Esophagus squamous epithelium (tissue), 4 donors: ENCODE results near the gene FAM174C.

Experiments
- POLR2A ChIP-seq, 4 donors: fragments of 450-650 bp; IDR thresholded peaks; one replicate each; pipeline ENCODE4 v1.6.1; 2017; ENCODE audit warnings: antibody characterized with exemption in 4 of 4, mild to moderate bottlenecking in 4 of 4, moderate library complexity in 3 of 4
- TF ChIP-seq, protein P1 (sequence below), 6 experiments: fragments of 450-650 bp in 4 of 6; fragments of 200-600 bp in 2 of 6; sonication (generic) in 2 of 6; IDR thresholded peaks; one replicate each; pipeline ENCODE4 v1.5.1; 2016 to 2019; ENCODE audit warnings: antibody characterized with exemption in 6 of 6, mild to moderate bottlenecking in 4 of 6, moderate library complexity in 4 of 6

DNA sequence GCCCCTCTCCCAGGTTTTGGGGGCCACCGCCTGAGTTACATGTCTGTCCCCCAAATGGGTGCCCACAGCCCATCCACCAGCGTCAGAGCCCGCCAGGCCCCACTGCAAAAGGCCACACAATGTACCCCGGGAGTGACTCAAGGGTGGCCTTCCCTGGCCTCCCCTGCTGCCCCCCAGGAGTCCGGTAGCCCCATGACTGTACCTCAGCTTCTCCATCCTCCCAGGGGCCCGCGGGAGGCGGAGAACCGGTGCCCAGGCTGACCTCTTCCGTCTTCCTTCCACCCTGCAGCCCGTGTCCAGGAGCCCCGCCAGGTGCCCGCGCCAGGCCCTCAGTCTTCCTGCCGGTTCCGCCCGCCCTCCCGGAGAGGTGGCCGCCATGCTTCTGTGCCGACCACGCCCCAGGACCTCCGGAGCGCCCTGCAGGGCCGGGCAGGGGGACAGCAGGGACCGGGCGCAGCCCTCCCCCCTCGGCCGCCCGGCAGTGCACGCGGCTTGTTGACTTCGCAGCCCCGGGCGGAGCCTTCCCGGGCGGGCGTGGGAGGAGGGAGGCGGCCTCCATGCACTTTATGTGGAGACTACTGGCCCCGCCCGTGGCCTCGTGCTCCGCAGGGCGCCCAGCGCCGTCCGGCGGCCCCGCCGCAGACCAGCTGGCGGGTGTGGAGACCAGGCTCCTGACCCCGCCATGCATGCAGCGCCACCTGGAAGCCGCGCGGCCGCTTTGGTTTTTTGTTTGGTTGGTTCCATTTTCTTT lies 47.9 kb upstream of the FAM174C start:
- TF ChIP-seq, protein P1, sequence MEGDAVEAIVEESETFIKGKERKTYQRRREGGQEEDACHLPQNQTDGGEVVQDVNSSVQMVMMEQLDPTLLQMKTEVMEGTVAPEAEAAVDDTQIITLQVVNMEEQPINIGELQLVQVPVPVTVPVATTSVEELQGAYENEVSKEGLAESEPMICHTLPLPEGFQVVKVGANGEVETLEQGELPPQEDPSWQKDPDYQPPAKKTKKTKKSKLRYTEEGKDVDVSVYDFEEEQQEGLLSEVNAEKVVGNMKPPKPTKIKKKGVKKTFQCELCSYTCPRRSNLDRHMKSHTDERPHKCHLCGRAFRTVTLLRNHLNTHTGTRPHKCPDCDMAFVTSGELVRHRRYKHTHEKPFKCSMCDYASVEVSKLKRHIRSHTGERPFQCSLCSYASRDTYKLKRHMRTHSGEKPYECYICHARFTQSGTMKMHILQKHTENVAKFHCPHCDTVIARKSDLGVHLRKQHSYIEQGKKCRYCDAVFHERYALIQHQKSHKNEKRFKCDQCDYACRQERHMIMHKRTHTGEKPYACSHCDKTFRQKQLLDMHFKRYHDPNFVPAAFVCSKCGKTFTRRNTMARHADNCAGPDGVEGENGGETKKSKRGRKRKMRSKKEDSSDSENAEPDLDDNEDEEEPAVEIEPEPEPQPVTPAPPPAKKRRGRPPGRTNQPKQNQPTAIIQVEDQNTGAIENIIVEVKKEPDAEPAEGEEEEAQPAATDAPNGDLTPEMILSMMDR (IDR thresholded peaks at IDR 0.05) = no peak
- no peak for TF ChIP-seq POLR2A (IDR thresholded peaks at IDR 0.05)
